ENCODE measurements around the gene AFG1L. TPM values are rescaled to one million over a fixed set of nuclear protein-coding genes. Genes with fewer than 3 reads are reported as not detected.

Gene AFG1L
- total RNA-seq, 1 experiment from 2014 or later, result 8.2 TPM

DNA sequence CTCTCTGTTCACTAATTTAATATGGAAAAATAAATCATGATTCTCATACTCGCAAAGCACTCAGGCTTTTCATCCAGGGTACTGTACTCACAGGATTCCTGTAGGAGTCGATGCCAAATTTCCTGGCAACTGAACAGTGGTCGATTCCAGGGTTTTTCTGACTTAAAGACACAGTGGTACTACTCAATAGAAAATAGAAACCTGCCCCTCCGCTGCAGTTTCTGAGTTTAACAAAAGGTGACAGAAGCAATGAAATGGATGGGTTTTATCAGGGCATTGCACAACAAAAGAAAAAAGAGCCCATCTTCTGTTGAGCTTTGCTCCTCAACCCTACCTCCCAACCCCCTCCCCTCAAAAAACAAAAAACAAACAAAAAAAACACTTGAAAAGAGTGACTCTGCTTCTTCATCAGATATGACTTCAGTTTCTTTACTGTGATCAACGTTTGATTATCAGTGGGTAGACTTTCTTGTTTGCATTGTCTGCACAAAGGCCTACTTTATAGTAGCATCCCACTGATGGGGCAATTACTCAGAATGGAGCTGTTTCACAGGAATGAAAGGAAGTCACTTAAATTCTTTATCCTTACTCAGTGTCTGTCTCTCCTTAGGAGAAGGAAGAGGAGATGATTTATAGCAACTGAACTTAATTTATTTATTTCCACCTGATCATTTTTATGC is 169.7 kb downstream of the AFG1L start:
- Mint-ChIP-seq H3K4me3 (ENCODE audit: unreplicated experiment) (no peak overlapping the region), H3K27me3 (ENCODE audit: insufficient read depth, unreplicated experiment) (no peaks in the 10 kb centered on the region), H3K4me1 (ENCODE audit: insufficient read depth, unreplicated experiment) (no peaks in the 10 kb centered on the region), H3K36me3 (ENCODE audit: insufficient read depth, unreplicated experiment) (no peaks in the 10 kb centered on the region), H3K27ac (ENCODE audit: low read depth, unreplicated experiment) (no peak overlapping the region), H3K9me3 (ENCODE audit: unreplicated experiment) (no peaks in the 10 kb centered on the region)
- no peak for DNase-seq (ENCODE audit: unreplicated experiment)
- no TSS peak for BruUV-seq (replicated peaks)
- ChIA-PET POLR2A (interaction anchor here (1.1 kb wide), 1 partner anchor 10 kb away, joined by 3 read pairs; no protein-coding TSS in a partner anchor), CTCF (interaction anchor here (0.6 to 1.6 kb wide), 2 partner anchors 10 to 27 kb away, joined by 3 to 5 read pairs; no protein-coding TSS in a partner anchor)
- intact Hi-C loops (cut with micrococcal nuclease), result no loop called here
- no peak for TF ChIP-seq CTCF (IDR thresholded peaks at IDR 0.05; ENCODE audit: unreplicated experiment)

DNA sequence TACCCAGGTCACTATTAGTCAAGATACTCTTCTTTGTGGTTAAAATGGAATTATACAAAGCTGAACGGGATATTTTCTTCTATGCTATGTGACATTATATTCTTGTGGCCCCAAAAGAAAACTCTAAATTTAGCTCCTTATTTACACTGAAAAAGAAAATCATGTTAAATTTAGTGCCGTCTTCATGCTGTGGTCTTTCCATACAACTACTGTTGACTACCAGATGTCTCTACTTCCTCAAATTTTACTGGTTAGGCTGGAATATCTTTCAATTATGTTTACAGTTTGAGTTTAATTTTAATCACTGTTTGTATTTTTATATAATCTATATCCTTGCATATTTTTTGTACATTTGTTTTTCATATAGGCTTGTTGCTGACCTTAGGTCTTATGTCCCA is 170.2 kb downstream of the AFG1L start:
- Mint-ChIP-seq H3K36me3 (ENCODE audit: insufficient read depth, unreplicated experiment) (no peaks in the 10 kb centered on the region), H3K27ac (ENCODE audit: low read depth, unreplicated experiment) (no peak overlapping the region), H3K27me3 (ENCODE audit: insufficient read depth, unreplicated experiment) (no peaks in the 10 kb centered on the region), H3K4me3 (ENCODE audit: unreplicated experiment) (no peak overlapping the region), H3K4me1 (ENCODE audit: insufficient read depth, unreplicated experiment) (no peaks in the 10 kb centered on the region), H3K9me3 (ENCODE audit: unreplicated experiment) (no peaks in the 10 kb centered on the region)
- intact Hi-C loops (cut with micrococcal nuclease), result no loop called here
- no peak for DNase-seq (ENCODE audit: unreplicated experiment)
- no TSS peak for BruUV-seq (replicated peaks)
- TF ChIP-seq CTCF (IDR thresholded peaks at IDR 0.05; ENCODE audit: unreplicated experiment), result no peak
- CTCF ChIA-PET, result interaction anchor here (1.6 kb wide), 1 partner anchor 27 kb away, joined by 5 read pairs; no protein-coding TSS in a partner anchor
- POLR2A ChIA-PET, result no interaction called here

DNA sequence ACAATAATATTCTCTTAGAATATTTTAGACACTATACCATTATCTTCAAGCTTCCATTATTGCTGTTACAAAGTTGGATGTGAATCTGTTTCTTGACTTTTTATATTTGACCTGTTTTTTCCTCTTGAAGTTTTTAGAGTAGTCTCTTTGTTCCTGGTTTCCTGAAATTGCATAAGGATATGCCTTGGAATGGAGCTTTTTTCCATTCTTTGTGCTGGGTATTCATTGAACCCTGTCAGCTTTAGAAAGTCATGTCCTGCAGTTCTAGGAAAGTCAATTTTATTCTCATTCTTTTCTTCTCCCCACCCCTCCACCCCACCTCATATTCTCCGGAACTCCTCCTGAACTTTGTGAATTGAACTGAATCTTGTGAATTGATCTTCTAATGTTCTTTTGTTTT is 173.5 kb downstream of the AFG1L start:
- Mint-ChIP-seq H3K27ac (ENCODE audit: low read depth, unreplicated experiment) (no peak overlapping the region), H3K27me3 (ENCODE audit: insufficient read depth, unreplicated experiment) (no peaks in the 10 kb centered on the region), H3K4me3 (ENCODE audit: unreplicated experiment) (no peak overlapping the region), H3K36me3 (ENCODE audit: insufficient read depth, unreplicated experiment) (peaks cover 6% of the 10 kb centered on the region), H3K4me1 (ENCODE audit: insufficient read depth, unreplicated experiment) (no peaks in the 10 kb centered on the region), H3K9me3 (ENCODE audit: unreplicated experiment) (no peaks in the 10 kb centered on the region)
- POLR2A ChIA-PET, result interaction anchor here (1.1 kb wide), 1 partner anchor 455 kb away, joined by 3 read pairs; no protein-coding TSS in a partner anchor
- no TSS peak for BruUV-seq (replicated peaks)
- no peak for DNase-seq (ENCODE audit: unreplicated experiment)
- CTCF ChIA-PET, result interaction anchor here (0.6 kb wide), 1 partner anchor 18 kb away, joined by 3 read pairs; no protein-coding TSS in a partner anchor
- intact Hi-C loops (cut with micrococcal nuclease), result no loop called here
- TF ChIP-seq CTCF (IDR thresholded peaks at IDR 0.05; ENCODE audit: unreplicated experiment), result no peak

DNA sequence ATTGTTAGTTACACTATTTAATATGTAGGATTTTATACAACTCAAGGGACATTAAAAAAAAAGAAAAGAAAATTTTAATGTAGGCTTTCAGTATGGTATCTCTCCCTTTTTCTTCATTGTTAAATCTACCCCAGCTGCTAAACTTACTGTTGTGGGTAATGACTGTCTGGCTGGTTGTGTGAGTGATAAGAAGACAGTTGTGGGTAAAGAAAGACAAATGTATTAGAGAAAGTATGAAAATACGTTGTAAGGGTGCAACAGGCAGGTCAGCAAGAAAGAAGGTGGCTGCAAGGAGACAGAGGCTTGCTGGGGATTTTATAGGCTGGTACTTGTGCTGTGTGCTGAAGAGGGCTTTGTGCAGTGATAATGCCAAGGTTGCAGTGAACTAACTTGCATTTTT is 174.5 kb downstream of the AFG1L start:
- no TSS peak for BruUV-seq (replicated peaks)
- intact Hi-C loops (cut with micrococcal nuclease), result no loop called here

More for the DNA sequence above, 174.5 kb downstream of the AFG1L start:
- no peak for TF ChIP-seq CTCF (IDR thresholded peaks at IDR 0.05; ENCODE audit: unreplicated experiment)
- H3K9me3 Mint-ChIP-seq (ENCODE audit: unreplicated experiment), result no peaks in the 10 kb centered on the region
- H3K27me3 Mint-ChIP-seq (ENCODE audit: insufficient read depth, unreplicated experiment), result no peaks in the 10 kb centered on the region
- no peak for DNase-seq (ENCODE audit: unreplicated experiment)
- CTCF ChIA-PET, result interaction anchor here (0.6 kb wide), 1 partner anchor 911 kb away, joined by 3 read pairs; no protein-coding TSS in a partner anchor
- POLR2A ChIA-PET, result no interaction called here
- H3K27ac Mint-ChIP-seq (ENCODE audit: low read depth, unreplicated experiment), result no peak overlapping the region
- H3K4me1 Mint-ChIP-seq (ENCODE audit: insufficient read depth, unreplicated experiment), result no peaks in the 10 kb centered on the region
- no peak overlapping the region for H3K4me3 Mint-ChIP-seq (ENCODE audit: unreplicated experiment)
- peaks cover 6% of the 10 kb centered on the region for H3K36me3 Mint-ChIP-seq (ENCODE audit: insufficient read depth, unreplicated experiment)

Data from MCF 10A (cell line).